Measurements from ENCODE around the gene GALNT16.

DNA sequence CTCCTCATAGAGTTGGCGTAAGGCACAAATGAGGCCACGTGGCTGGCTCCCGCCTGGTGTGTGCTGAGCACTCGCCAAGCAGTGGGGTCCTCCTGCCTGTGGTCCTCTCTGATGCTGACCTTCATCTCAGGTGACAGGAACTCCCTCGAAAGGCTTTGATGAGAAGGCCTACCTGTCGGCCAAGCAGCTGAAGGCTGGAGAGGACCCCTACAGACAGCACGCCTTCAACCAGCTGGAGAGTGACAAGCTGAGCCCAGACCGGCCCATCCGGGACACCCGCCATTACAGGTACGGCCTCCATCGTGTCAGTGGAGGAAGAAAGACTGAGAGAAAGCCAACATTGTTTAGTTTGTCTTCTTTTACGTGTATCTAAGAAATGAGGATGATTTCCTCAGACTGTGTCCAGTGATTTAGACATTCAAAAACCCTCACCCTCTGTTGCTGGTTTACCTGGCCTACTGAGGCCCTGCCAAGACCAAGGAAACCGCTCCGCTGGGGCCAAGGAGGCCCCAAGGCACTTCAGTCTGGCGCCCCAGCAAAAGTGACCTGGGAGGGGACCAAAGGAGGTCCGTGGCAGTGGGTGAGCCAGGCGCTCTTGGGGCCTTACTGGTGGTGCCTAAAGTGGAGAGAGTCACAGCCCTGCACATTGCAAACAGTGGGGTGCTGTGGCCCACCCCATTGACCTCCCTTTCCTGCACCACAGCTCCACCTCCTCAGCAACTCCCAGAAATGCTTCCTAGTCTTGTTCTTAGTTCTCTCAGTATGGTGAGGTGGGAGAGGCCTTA lies 60.8 kb downstream of the GALNT16 start:
- TF ChIP-seq CTCF (IDR thresholded peaks at IDR 0.05; ENCODE audit: low read depth, low read length) = no peak
- TF ChIP-seq MYC (IDR thresholded peaks at IDR 0.05; ENCODE audit: low read depth, low read length) = no peak
- no peak for TF ChIP-seq POLR2A (IDR thresholded peaks at IDR 0.05; ENCODE audit: extremely low read depth, insufficient read length)
- no peak for TF ChIP-seq MAX (IDR thresholded peaks at IDR 0.05; ENCODE audit: low read depth, low read length)

Measured in NB4 (cell line).